RPMI8226 (cell line): ENCODE data around the gene RYR3.
A peak's percentile ranks its signal among the peaks of the same experiment; 100 is the strongest.

Experiments
- DNase-seq: peaks from one replicate; pipeline ENCODE4 v3.0.0-alpha.2; 2015

RYR3 gene

GRCh38 chr15:33310481-33311311, at the start of gene RYR3:
Gene RYR3, plus strand, starts transcription at chr15:33310967. Its CDS starts 79 bp downstream, at chr15:33311046.
- peak; percentile 20 for DNase-seq

- DNase-seq, result no peak
Measured at GRCh38 chr15:33262306-33262705, 48.5 kb upstream of the RYR3 start.

GRCh38 chr15:33277689-33278088, 33.1 kb upstream of the RYR3 start:
- DNase-seq, result no peak

- no peak for DNase-seq
Measured at GRCh38 chr15:33278816-33279612, 31.8 kb upstream of the RYR3 start.

- no peak for DNase-seq
Measured at GRCh38 chr15:33279613-33280205, 31.1 kb upstream of the RYR3 start.

- DNase-seq, result no peak
Measured at GRCh38 chr15:33282226-33283020, 28.3 kb upstream of the RYR3 start.

GRCh38 chr15:33283576-33283975, 27.2 kb upstream of the RYR3 start:
- DNase-seq, result no peak

- DNase-seq, result no peak
Measured at GRCh38 chr15:33284336-33284735, 26.4 kb upstream of the RYR3 start.

- DNase-seq, result peak; percentile 59
Measured at GRCh38 chr15:33292717-33293307, 18.0 kb upstream of the RYR3 start.

- no peak for DNase-seq
Measured at GRCh38 chr15:33293713-33294334, 16.9 kb upstream of the RYR3 start.

GRCh38 chr15:33296050-33296449, 14.7 kb upstream of the RYR3 start:
- no peak for DNase-seq

GRCh38 chr15:33296856-33297255, 13.9 kb upstream of the RYR3 start:
- no peak for DNase-seq

GRCh38 chr15:33298631-33299030, 12.1 kb upstream of the RYR3 start:
- DNase-seq, result no peak

GRCh38 chr15:33304924-33305323, 5.8 kb upstream of the RYR3 start:
- no peak for DNase-seq

- peak; percentile 63 for DNase-seq
Measured at GRCh38 chr15:33309602-33310276, 1.0 kb upstream of the RYR3 start.

GRCh38 chr15:33311312-33311971, 675 bp downstream of the RYR3 start:
- DNase-seq, result peak; percentile 31

GRCh38 chr15:33313491-33313890, 2.7 kb downstream of the RYR3 start:
- no peak for DNase-seq

GRCh38 chr15:33314069-33314468, 3.3 kb downstream of the RYR3 start:
- peak; percentile 48 for DNase-seq

GRCh38 chr15:33315044-33315443, 4.3 kb downstream of the RYR3 start:
- no peak for DNase-seq

GRCh38 chr15:33317896-33318295, 7.1 kb downstream of the RYR3 start:
- no peak for DNase-seq

GRCh38 chr15:33320017-33320416, 9.2 kb downstream of the RYR3 start:
- no peak for DNase-seq
